SK-N-SH (cell line): ENCODE data around the gene ANO6. TPM values are rescaled to one million over a fixed set of nuclear protein-coding genes. Genes with fewer than 3 reads are reported as not detected.

Experiments used
- CTCF ChIA-PET: fragments of 300-600, 350-600 bp; formaldehyde crosslinking; extraction: SDS; loops from one replicate; lab custom pipeline; 2021; lab: Yijun Ruan, JAX
- POLR2A ChIA-PET: fragments of 350-600 bp; sonication (Branson Sonifier 250); formaldehyde crosslinking; extraction: SDS; loops from one replicate; lab custom pipeline; 2020; ENCODE audit warnings: antibody characterized with exemption, inconsistent platforms; lab: Yijun Ruan, JAX
- DNase-seq: peaks from one replicate; pipeline ENCODE4 v3.0.0; 2012
- H2AFZ ChIP-seq: fragments of 200-600 bp; sonication (generic); 2 replicates; pipeline ENCODE4 v1.8.1; 2016; ENCODE audit warnings: antibody characterized with exemption, mild to moderate bottlenecking, low read depth
- H3F3A ChIP-seq: fragments of 200-600 bp; sonication (generic); replicated peaks from 2 replicates; pipeline ENCODE3; 2016; ENCODE audit warnings: antibody characterized with exemption, mild to moderate bottlenecking; ENCODE audit not compliant: insufficient read depth
- H3K27ac ChIP-seq, 2 experiments: fragments of 200-500 bp in 1 of 2; fragments of 200-600 bp in 1 of 2; sonication (Bioruptor generic) in 1 of 2; sonication (generic), shearing (Covaris generic) in 1 of 2; 2 replicates each; pipeline versions ENCODE4 v1.5.1 to v1.6.1; 2014 to 2016; ENCODE audit warnings: low read depth in 2 of 2, inconsistent platforms in 1 of 2, low read length in 1 of 2, mild to moderate bottlenecking in 1 of 2, mixed read lengths in 1 of 2
- H3K27me3 ChIP-seq: fragments of 200-600 bp; sonication (generic), shearing (Covaris generic); 2 replicates; pipeline ENCODE4 v1.6.1; 2016; ENCODE audit warnings: mixed run types; ENCODE audit not compliant: insufficient read depth
- H3K36me3 ChIP-seq, 2 experiments: fragments of 200-500 bp in 1 of 2; fragments of 200-600 bp in 1 of 2; sonication (Bioruptor generic) in 1 of 2; sonication (generic) in 1 of 2; replicated peaks in 1 of 2; 2 replicates each; pipeline versions ENCODE3 to v1.5.1; 2014 to 2016; ENCODE audit warnings: low read length in 1 of 2, mild to moderate bottlenecking in 1 of 2; ENCODE audit not compliant: insufficient read depth in 2 of 2, control insufficient read depth in 1 of 2
- H3K4me1 ChIP-seq, 2 experiments: fragments of 200-500 bp in 1 of 2; fragments of 200-600 bp in 1 of 2; sonication (Bioruptor generic) in 1 of 2; sonication (generic), shearing (Covaris generic) in 1 of 2; 2 replicates each; pipeline versions ENCODE4 v1.5.1 to v1.6.1; 2014 to 2016; ENCODE audit warnings: low read depth in 1 of 2, low read length in 1 of 2, mixed run types in 1 of 2; ENCODE audit not compliant: insufficient read depth in 2 of 2, control insufficient read depth in 1 of 2
- H3K4me2 ChIP-seq: fragments of 200-600 bp; sonication (generic), shearing (Covaris generic); 2 replicates; pipeline ENCODE4 v1.6.1; 2017; ENCODE audit warnings: mixed run types
- H3K4me3 ChIP-seq, 2 experiments: fragments of 200-500 bp in 1 of 2; fragments of 200-600 bp in 1 of 2; sonication (Bioruptor generic) in 1 of 2; sonication (generic), shearing (Covaris generic) in 1 of 2; 2 replicates each; pipeline versions ENCODE4 v1.5.1 to v1.8.1; 2014 to 2016; ENCODE audit warnings: low read depth in 2 of 2, inconsistent platforms in 1 of 2, low read length in 1 of 2, mild to moderate bottlenecking in 1 of 2, mixed read lengths in 1 of 2, moderate library complexity in 1 of 2
- H3K79me2 ChIP-seq: fragments of 200-600 bp; sonication (generic); 2 replicates; pipeline ENCODE4 v1.8.1; 2017; ENCODE audit warnings: mild to moderate bottlenecking; ENCODE audit not compliant: insufficient read depth
- H3K9ac ChIP-seq: fragments of 200-600 bp; sonication (generic); 2 replicates; pipeline ENCODE4 v1.6.1; 2017; ENCODE audit warnings: mixed run types
- H3K9me2 ChIP-seq: fragments of 200-600 bp; sonication (generic); 2 replicates; pipeline ENCODE4 v1.6.1; 2017; ENCODE audit warnings: mixed run types
- H3K9me3 ChIP-seq: fragments of 200-600 bp; sonication (generic); 2 replicates; pipeline ENCODE4 v1.6.1; 2017; ENCODE audit warnings: mixed run types, mild to moderate bottlenecking, moderate library complexity
- H4K20me1 ChIP-seq: fragments of 200-600 bp; sonication (generic); 2 replicates; pipeline ENCODE4 v1.6.1; 2017; ENCODE audit warnings: mild to moderate bottlenecking, mixed run types; ENCODE audit not compliant: insufficient read depth
- CHD2 ChIP-seq: fragments of 150-350 bp; IDR thresholded peaks from 2 replicates; pipeline ENCODE4 v1.6.1; 2018; ENCODE audit warnings: low read length; ENCODE audit not compliant: partially characterized antibody
- ELF1 ChIP-seq: IDR thresholded peaks from 2 replicates; pipeline ENCODE4 v1.4.0; 2012
- EZH2phosphoT487 ChIP-seq: fragments of 200-600 bp; sonication (generic); IDR thresholded peaks from 2 replicates; pipeline ENCODE4 v1.6.1; 2017; ENCODE audit warnings: low read depth, mixed run types, mild to moderate bottlenecking, antibody characterized with exemption, moderate library complexity, borderline replicate concordance
- FOSL2 ChIP-seq: IDR thresholded peaks from 2 replicates; pipeline ENCODE4 v1.4.0; 2012; ENCODE audit warnings: low read depth, mild to moderate bottlenecking, moderate library complexity, borderline replicate concordance
- GATA2 ChIP-seq: sonication (generic); formaldehyde crosslinking; IDR thresholded peaks from 2 replicates; pipeline ENCODE4 v1.5.0; 2020; ENCODE audit warnings: mild to moderate bottlenecking, missing genetic modification reagents
- MEF2A ChIP-seq: IDR thresholded peaks from 2 replicates; pipeline ENCODE4 v1.4.0; 2012; ENCODE audit warnings: low read depth, borderline replicate concordance
- RCOR1 ChIP-seq: fragments of 150-350 bp; IDR thresholded peaks from 2 replicates; pipeline ENCODE4 v1.6.1; 2017; ENCODE audit warnings: antibody characterized with exemption, low read length
- SMC3 ChIP-seq: IDR thresholded peaks from 2 replicates; pipeline ENCODE4 v1.6.1; 2012; ENCODE audit warnings: low read depth, low read length, improper control_type of control experiment
- YY1 ChIP-seq: IDR thresholded peaks from 2 replicates; pipeline ENCODE4 v1.4.0; 2012; ENCODE audit warnings: low read depth, mild to moderate bottlenecking
- ZBTB33 ChIP-seq: IDR thresholded peaks from 2 replicates; pipeline ENCODE4 v1.4.0; 2012; ENCODE audit warnings: low read depth, borderline replicate concordance
- WGBS: methylation state at CpG from one replicate; pipeline ENCODE4 v1.1.6; 2017; ENCODE audit warnings: low lambda C conversion rate; 5-methylcytosine and 5-hydroxymethylcytosine counted together
- polyA plus RNA-seq, 3 experiments: library from polyadenylated mRNA; depleted of rRNA; stranded (reverse); fragments of >200 nt; gene quantifications; 2 replicates each; pipeline ENCODE4 v1.2.3, GENCODE V29; 2012

The ANO6 gene
- polyA plus RNA-seq, 1 of the 3 experiments (the other 2 are of a cell fraction): 20.1 TPM

- 89% methylated on average over 1 of the region's 1 CpG for WGBS
- Histone ChIP-seq H3K27ac (peak overlapping the region in 1 of 2 experiments; percentile 12; a peak in 1 of 4 replicates), H3K4me1 (peaks cover 0 to 16% of the 10 kb centered on the region in 2 experiments; a peak in 3 of 4 replicates), H2AFZ (no peak overlapping the region), H3K4me3 (no peak overlapping the region), H3K9ac (no peak overlapping the region), H3K79me2 (peaks cover 80% of the 10 kb centered on the region), H3K9me3 (no peaks in the 10 kb centered on the region), H3K36me3 (no peaks in the 10 kb centered on the region), H4K20me1 (no peaks in the 10 kb centered on the region), H3K27me3 (no peaks in the 10 kb centered on the region), H3K4me2 (no peak overlapping the region), H3F3A (peaks cover 15% of the 10 kb centered on the region), H3K9me2 (no peaks in the 10 kb centered on the region)
- ChIA-PET CTCF (interaction anchor here (2.7 kb wide), 1 partner anchor 14 kb away, joined by 7 read pairs; no protein-coding TSS in a partner anchor), POLR2A (no interaction called here)
- DNase-seq: no peak
- no peak for TF ChIP-seq MEF2A
- TF ChIP-seq ZBTB33: no peak
Measured at GRCh38 chr12:45254254-45254653, 38.4 kb downstream of the ANO6 start.

GRCh38 chr12:45256721-45257120 lies 40.8 kb downstream of the ANO6 start:
- POLR2A ChIA-PET: no interaction called here

GRCh38 chr12:45257185-45257930 lies 41.5 kb downstream of the ANO6 start:
- CTCF ChIA-PET: no interaction called here
- POLR2A ChIA-PET: no interaction called here
- WGBS: 95% methylated on average over 6 of the region's 6 CpGs
- H3K27ac ChIP-seq: no peak overlapping the region
- H3K27me3 ChIP-seq: no peaks in the 10 kb centered on the region
- H3K9ac ChIP-seq: no peak overlapping the region
- DNase-seq: no peak
- H3K4me2 ChIP-seq: no peak overlapping the region
- no peaks in the 10 kb centered on the region for H3K9me3 ChIP-seq
- no peaks in the 10 kb centered on the region for H3K36me3 ChIP-seq
- no peak overlapping the region for H2AFZ ChIP-seq
- H3F3A ChIP-seq: peaks cover 26% of the 10 kb centered on the region
- H3K4me1 ChIP-seq: peaks cover 10 to 24% of the 10 kb centered on the region in 2 experiments; a peak in 3 of 4 replicates
- no peak overlapping the region for H3K4me3 ChIP-seq
- TF ChIP-seq GATA2 (CRISPR knock-in tag) (no peak), CHD2 (no peak), YY1 (no peak), RCOR1 (no peak), ELF1 (no peak), SMC3 (no peak)
- TF ChIP-seq, all 33 proteins: peak for 0
- no peaks in the 10 kb centered on the region for H4K20me1 ChIP-seq
- H3K9me2 ChIP-seq: no peaks in the 10 kb centered on the region
- H3K79me2 ChIP-seq: peaks cover 75% of the 10 kb centered on the region

More at GRCh38 chr12:45256721-45257120, 40.8 kb downstream of the ANO6 start:
- H3K79me2 ChIP-seq: peaks cover 69% of the 10 kb centered on the region
- H3K27ac ChIP-seq: no peak overlapping the region
- H4K20me1 ChIP-seq: no peaks in the 10 kb centered on the region
- no peak overlapping the region for H2AFZ ChIP-seq
- no peak for TF ChIP-seq FOSL2
- no peak for TF ChIP-seq EZH2phosphoT487
- H3K4me1 ChIP-seq: peaks cover 10 to 24% of the 10 kb centered on the region in 2 experiments; a peak in 3 of 4 replicates
- H3K27me3 ChIP-seq: no peaks in the 10 kb centered on the region
- H3K9me2 ChIP-seq: no peaks in the 10 kb centered on the region
- no peaks in the 10 kb centered on the region for H3K36me3 ChIP-seq
- no peak overlapping the region for H3K4me3 ChIP-seq
- CTCF ChIA-PET: no interaction called here
- no peak overlapping the region for H3K4me2 ChIP-seq
- DNase-seq: no peak
- peaks cover 26% of the 10 kb centered on the region for H3F3A ChIP-seq
- no peak overlapping the region for H3K9ac ChIP-seq
- no peaks in the 10 kb centered on the region for H3K9me3 ChIP-seq
